GM15510 (cell line): ENCODE results near the gene PLOD3.

Experiments
- POLR2A ChIP-seq: IDR thresholded peaks from 3 replicates; pipeline ENCODE4 v1.6.1; 2011; ENCODE audit warnings: borderline replicate concordance; ENCODE audit not compliant: insufficient read length; ENCODE audit errors: extremely low read depth

Gene PLOD3

DNA sequence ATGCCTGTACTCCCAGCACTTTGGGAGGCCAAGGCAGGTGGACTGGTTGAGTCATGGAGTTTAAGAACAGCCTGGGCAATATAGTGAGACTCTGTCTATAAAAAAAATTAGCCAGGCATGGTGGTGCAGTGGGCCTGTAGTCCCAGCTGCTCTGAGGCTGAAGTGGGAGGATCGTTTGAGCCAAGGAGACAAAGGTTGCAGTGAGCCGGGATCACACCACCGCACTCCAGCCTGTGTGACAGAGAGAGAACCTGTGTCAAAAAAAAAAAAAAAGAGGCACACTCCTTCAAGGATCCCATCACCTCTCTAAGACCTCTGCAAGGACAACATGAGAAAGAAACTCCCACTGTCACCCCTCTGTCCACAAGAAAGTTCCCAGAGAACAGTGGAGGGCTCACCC, 41.7 kb downstream of the PLOD3 start:
- TF ChIP-seq POLR2A: no peak

DNA sequence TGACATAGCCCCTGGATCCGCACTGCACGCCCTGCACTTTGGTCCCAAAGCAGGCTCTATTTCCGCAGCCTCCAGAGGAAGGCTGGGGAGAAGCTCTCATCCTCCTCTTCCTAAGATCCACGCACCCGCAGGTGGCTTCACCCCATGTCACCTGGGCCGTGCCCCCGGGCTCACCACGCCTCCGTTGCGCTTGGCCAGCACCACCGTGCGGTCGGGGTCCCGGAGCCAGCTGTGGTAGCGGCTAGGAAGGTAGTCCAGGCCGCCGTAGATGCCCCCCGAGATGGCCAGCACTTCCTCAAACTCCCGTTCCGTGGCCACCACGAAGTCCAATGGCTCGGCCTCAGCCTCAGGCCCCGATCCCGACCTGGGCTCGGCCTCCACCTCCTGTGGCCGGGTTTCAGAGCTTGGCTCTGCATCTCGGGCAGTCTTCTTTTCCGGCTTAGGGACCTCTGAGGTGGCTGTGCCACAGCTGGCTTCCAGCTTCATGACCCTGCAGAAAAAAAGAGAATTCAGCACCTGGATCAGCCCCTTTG, 43.0 kb downstream of the PLOD3 start:
- TF ChIP-seq POLR2A: no peak

- TF ChIP-seq POLR2A: no peak
These were observed 43.6 kb downstream of the PLOD3 start for GRCh38 chr7:101173752-101174244.

- no peak for TF ChIP-seq POLR2A
These were observed 44.3 kb downstream of the PLOD3 start for GRCh38 chr7:101172854-101173751.

GRCh38 chr7:101172005-101172853, 45.2 kb downstream of the PLOD3 start:
- TF ChIP-seq POLR2A: no peak

DNA sequence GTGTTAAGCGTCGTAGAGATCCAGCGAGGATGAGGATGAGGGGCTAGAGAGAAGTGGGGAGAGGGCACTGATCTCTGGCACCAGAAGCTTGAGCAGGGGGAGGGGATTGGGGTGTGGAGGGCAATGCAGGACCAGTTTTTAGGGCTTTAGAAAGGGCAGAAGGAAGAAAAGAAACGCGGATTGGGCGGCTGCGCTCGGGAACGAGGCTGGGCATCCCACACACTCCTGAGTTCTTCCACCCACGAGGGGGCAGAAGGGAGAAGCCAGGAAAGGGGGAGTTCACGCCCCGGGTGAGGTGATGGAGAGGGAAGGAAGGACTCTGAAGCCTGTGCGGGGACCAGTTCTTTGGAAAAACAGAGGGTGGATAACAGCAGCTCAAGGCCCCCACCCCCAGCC, 45.9 kb downstream of the PLOD3 start:
- no peak for TF ChIP-seq POLR2A

DNA sequence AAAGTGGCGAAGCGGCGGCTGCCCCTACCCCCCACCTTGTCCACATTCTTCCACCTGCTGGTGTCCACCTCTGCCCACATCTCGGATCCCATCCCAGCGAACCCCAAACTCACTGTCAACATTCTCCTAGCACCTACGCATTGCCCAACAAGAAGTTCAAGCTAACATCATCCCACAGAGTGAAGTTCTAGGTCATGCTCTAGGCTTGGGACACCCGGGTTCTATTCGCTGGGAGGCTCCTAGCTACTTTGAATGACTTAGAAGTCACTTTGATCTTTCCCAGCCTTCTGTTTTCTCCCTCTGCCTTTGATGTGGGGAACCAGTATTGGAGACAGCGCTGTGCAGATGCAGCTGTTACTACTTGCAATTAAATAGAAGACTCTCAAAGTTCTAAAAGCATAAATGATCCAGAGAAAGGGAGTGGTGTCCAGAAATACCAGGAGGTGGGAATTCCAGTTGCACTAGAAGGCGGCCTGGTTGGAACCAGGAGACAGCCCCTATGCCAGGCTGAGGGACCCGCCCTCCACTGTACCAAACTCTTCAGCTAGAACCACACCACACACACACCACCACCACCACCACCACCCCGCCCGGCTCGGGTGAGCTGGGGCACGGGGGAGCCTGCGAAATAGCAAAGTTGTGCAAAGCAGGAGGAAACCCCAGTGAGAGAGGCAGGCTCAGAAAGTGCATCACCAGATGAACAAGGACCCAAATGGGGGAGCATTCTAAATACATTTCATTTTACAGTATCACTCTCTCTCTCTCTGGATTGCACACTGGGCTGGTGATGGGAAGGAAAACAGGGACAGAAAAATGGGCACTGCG, 46.6 kb downstream of the PLOD3 start:
- TF ChIP-seq POLR2A: no peak

- no peak for TF ChIP-seq POLR2A
These were observed 47.4 kb downstream of the PLOD3 start for GRCh38 chr7:101169838-101170551.

GRCh38 chr7:101169110-101169837, 48.1 kb downstream of the PLOD3 start:
- no peak for TF ChIP-seq POLR2A

- TF ChIP-seq POLR2A: no peak
These were observed 48.9 kb downstream of the PLOD3 start for GRCh38 chr7:101168412-101169049.

- no peak for TF ChIP-seq POLR2A
These were observed 49.6 kb downstream of the PLOD3 start for GRCh38 chr7:101167645-101168411.

- TF ChIP-seq POLR2A: no peak
These were observed 50.3 kb downstream of the PLOD3 start for GRCh38 chr7:101166909-101167644.

- no peak for TF ChIP-seq POLR2A
These were observed 50.8 kb downstream of the PLOD3 start for GRCh38 chr7:101166648-101166908.
